Activated CD8-positive, alpha-beta memory T cell treated with anti-CD3 and anti-CD28 coated beads for 48 hours (primary cell): ENCODE data around the gene CHST7.

Experiments used
- DNase-seq, 3 experiments: peaks; one replicate each; pipeline ENCODE4 v3.0.0-alpha.2; 2020; ENCODE audit warnings: low read depth in 2 of 3, low spot score in 2 of 3

CHST7 gene

GRCh38 chrX:46607916-46608315, 34.4 kb downstream of the CHST7 start:
- no peak for DNase-seq

GRCh38 chrX:46610070-46610658, 36.6 kb downstream of the CHST7 start:
- no peak for DNase-seq

- DNase-seq: no peak
Observed at GRCh38 chrX:46611658-46612362, 38.2 kb downstream of the CHST7 start.

- DNase-seq: no peak
Observed at GRCh38 chrX:46617906-46618305, 44.3 kb downstream of the CHST7 start.

- DNase-seq: no peak
Observed at GRCh38 chrX:46618947-46619346, 45.4 kb downstream of the CHST7 start.

GRCh38 chrX:46620505-46620904, 46.9 kb downstream of the CHST7 start:
- no peak for DNase-seq

GRCh38 chrX:46621572-46621971, 48.0 kb downstream of the CHST7 start:
- no peak for DNase-seq

GRCh38 chrX:46624090-46624786, 50.7 kb downstream of the CHST7 start:
- DNase-seq: no peak

- DNase-seq: no peak
Observed at GRCh38 chrX:46626566-46626965, 53.0 kb downstream of the CHST7 start.

- DNase-seq: no peak
Observed at GRCh38 chrX:46627062-46627461, 53.5 kb downstream of the CHST7 start.

- no peak for DNase-seq
Observed at GRCh38 chrX:46627711-46628419, 54.3 kb downstream of the CHST7 start.

GRCh38 chrX:46628460-46629371, 55.2 kb downstream of the CHST7 start:
- no peak for DNase-seq

GRCh38 chrX:46630141-46630540, 56.6 kb downstream of the CHST7 start:
- no peak for DNase-seq

- DNase-seq: no peak
Observed at GRCh38 chrX:46634577-46634976, 61.0 kb downstream of the CHST7 start.

- no peak for DNase-seq
Observed at GRCh38 chrX:46635186-46635585, 61.6 kb downstream of the CHST7 start.

- DNase-seq: no peak
Observed at GRCh38 chrX:46636223-46636622, 62.7 kb downstream of the CHST7 start.

- no peak for DNase-seq
Observed at GRCh38 chrX:46637938-46638337, 64.4 kb downstream of the CHST7 start.

- DNase-seq: no peak
Observed at GRCh38 chrX:46642145-46642544, 68.6 kb downstream of the CHST7 start.

- DNase-seq: no peak
Observed at GRCh38 chrX:46643636-46644035, 70.1 kb downstream of the CHST7 start.

GRCh38 chrX:46645614-46646013, 72.0 kb downstream of the CHST7 start:
- DNase-seq: no peak

- no peak for DNase-seq
Observed at GRCh38 chrX:46647251-46647650, 73.7 kb downstream of the CHST7 start.
